GM18505 (cell line): ENCODE data around the gene KCTD5.

Experiments used
- ATAC-seq: cut with Tn5 transposase; IDR thresholded peaks from one replicate; pipeline ENCODE4 v1.9.1; 2021; ENCODE audit not compliant: unreplicated experiment
- POLR2A ChIP-seq: IDR thresholded peaks from 4 replicates; pipeline ENCODE4 v1.6.1; 2011; ENCODE audit warnings: borderline replicate concordance; ENCODE audit not compliant: insufficient read depth, insufficient read length; ENCODE audit errors: extremely low read depth

Gene KCTD5

GRCh38 chr16:2745116-2745890, 63.0 kb downstream of the KCTD5 start:
- no peak for TF ChIP-seq POLR2A

GRCh38 chr16:2745961-2746360, 63.6 kb downstream of the KCTD5 start:
- ATAC-seq, result no peak
- no peak for TF ChIP-seq POLR2A

More at GRCh38 chr16:2745116-2745890, 63.0 kb downstream of the KCTD5 start:
- ATAC-seq, result no peak

GRCh38 chr16:2748757-2749455, 66.6 kb downstream of the KCTD5 start:
- no peak for TF ChIP-seq POLR2A
- ATAC-seq, result no peak

GRCh38 chr16:2749476-2749875, 67.2 kb downstream of the KCTD5 start:
- TF ChIP-seq POLR2A, result no peak
- ATAC-seq, result no peak

- no peak for ATAC-seq
- TF ChIP-seq POLR2A, result no peak
Measured at GRCh38 chr16:2749936-2750335, 67.6 kb downstream of the KCTD5 start.

- peak; percentile 29 for ATAC-seq
- no peak for TF ChIP-seq POLR2A
Measured at GRCh38 chr16:2751577-2752034, 69.3 kb downstream of the KCTD5 start.

GRCh38 chr16:2752035-2752849, 69.9 kb downstream of the KCTD5 start, which contains the start of gene SRRM2:
TSS of gene SRRM2 (plus strand) at chr16:2752638. CDS start at chr16:2756365, 3,727 bp downstream.
- TF ChIP-seq POLR2A, result peak; percentile 86
- ATAC-seq, result peak; percentile 80

- TF ChIP-seq POLR2A, result no peak
- ATAC-seq, result peak; percentile 39
Measured at GRCh38 chr16:2752850-2753732, 70.8 kb downstream of the KCTD5 start.

GRCh38 chr16:2753733-2754020, 71.4 kb downstream of the KCTD5 start:
- no peak for TF ChIP-seq POLR2A
- no peak for ATAC-seq

- no peak for ATAC-seq
- TF ChIP-seq POLR2A, result no peak
Measured at GRCh38 chr16:2755158-2755557, 72.8 kb downstream of the KCTD5 start.

GRCh38 chr16:2756288-2757015, 74.1 kb downstream of the KCTD5 start:
- ATAC-seq, result no peak
- TF ChIP-seq POLR2A, result no peak

- ATAC-seq, result no peak
- TF ChIP-seq POLR2A, result no peak
Measured at GRCh38 chr16:2757344-2757743, 75.0 kb downstream of the KCTD5 start.
